Measurements from ENCODE around the gene RGMB. TPM values are rescaled to one million over a fixed set of nuclear protein-coding genes. Genes with fewer than 3 reads are reported as not detected.

Gene RGMB
- polyA plus RNA-seq, 1 donor (not counting 4 experiments of a cell fraction or from before 2014, with no cell fraction given): 16.3 TPM

- Histone ChIP-seq H3K27me3 (ENCODE audit: control insufficient read depth, extremely low read depth, insufficient read depth, low read length) (no peaks in the 10 kb centered on the region), H3K9me1 (ENCODE audit: control insufficient read depth, extremely low read depth, insufficient read depth, low read length) (no peaks in the 10 kb centered on the region), H3K9ac (ENCODE audit: control insufficient read depth, extremely low read depth, insufficient read depth, low read length) (peak overlapping the region; percentile 77), H3K79me2 (ENCODE audit: control insufficient read depth, insufficient read depth, low read length) (peaks cover 9% of the 10 kb centered on the region), H2AFZ (ENCODE audit: control insufficient read depth, low read length) (peak overlapping the region; percentile 93), H4K20me1 (ENCODE audit: control insufficient read depth, extremely low read depth, insufficient read depth, low read length) (no peaks in the 10 kb centered on the region), H3K9me3 (ENCODE audit: control insufficient read depth, low read depth, low read length) (no peaks in the 10 kb centered on the region), H3K4me2 (ENCODE audit: control insufficient read depth, extremely low read depth, insufficient read depth, low read depth, low read length) (peak overlapping the region; percentile 100), H3K27ac (ENCODE audit: control insufficient read depth, insufficient read depth, low read length) (peak overlapping the region; percentile 61), H3K36me3 (ENCODE audit: control insufficient read depth in 2 of 2, extremely low read depth in 1 of 2, insufficient read depth in 2 of 2, low read length in 2 of 2) (no peaks in the 10 kb centered on the region), H3K4me1 (ENCODE audit: control insufficient read depth, extremely low read depth, insufficient read depth, low read length) (peaks cover 16% of the 10 kb centered on the region), H3K4me3 (ENCODE audit: control insufficient read depth in 2 of 3, extremely low read depth in 1 of 3, insufficient read depth in 2 of 3, low read depth in 1 of 3, low read length in 3 of 3) (peak overlapping the region; percentile 64 to 97 (median 96))
- dilution Hi-C loops (cut with MboI; ENCODE audit: extremely low pct_ligation_motif_present, low sequenced_read_pairs): loop anchor here (25.0 kb wide), 1 partner anchor 332 kb away; no protein-coding TSS in a partner anchor
- DNase-seq (ENCODE audit: low read depth, low spot score) (no peak), FAIRE-seq (no peak)
- TF ChIP-seq CTCF (optimal IDR thresholded peaks at IDR 0.05 in 1 of 3, IDR thresholded peaks at IDR 0.05 in 1 of 3, conservative IDR thresholded peaks at IDR 0.05 in 1 of 3; ENCODE audit: extremely low read depth in 1 of 3, insufficient read depth in 2 of 3, low read length in 3 of 3) (peak in 2 of 3 experiments; percentile 82 to 88), EZH2 (IDR thresholded peaks at IDR 0.05; ENCODE audit: low read length) (no peak)
Measured at GRCh38 chr5:98769210-98769958, 4.1 kb upstream of the RGMB start.

- FAIRE-seq: no peak
- dilution Hi-C loops (cut with MboI; ENCODE audit: extremely low pct_ligation_motif_present, low sequenced_read_pairs): loop anchor here (25.0 kb wide), 1 partner anchor 333 kb away; no protein-coding TSS in a partner anchor
- Histone ChIP-seq H4K20me1 (ENCODE audit: control insufficient read depth, extremely low read depth, insufficient read depth, low read length) (peaks cover 4% of the 10 kb centered on the region), H3K9ac (ENCODE audit: control insufficient read depth, extremely low read depth, insufficient read depth, low read length) (peak overlapping the region; percentile 77), H2AFZ (ENCODE audit: control insufficient read depth, low read length) (peak overlapping the region; percentile 93), H3K4me1 (ENCODE audit: control insufficient read depth, extremely low read depth, insufficient read depth, low read length) (peaks cover 16% of the 10 kb centered on the region), H3K27me3 (ENCODE audit: control insufficient read depth, extremely low read depth, insufficient read depth, low read length) (no peaks in the 10 kb centered on the region), H3K4me2 (ENCODE audit: control insufficient read depth, extremely low read depth, insufficient read depth, low read depth, low read length) (peak overlapping the region; percentile 100), H3K9me1 (ENCODE audit: control insufficient read depth, extremely low read depth, insufficient read depth, low read length) (no peaks in the 10 kb centered on the region), H3K79me2 (ENCODE audit: control insufficient read depth, insufficient read depth, low read length) (peaks cover 14% of the 10 kb centered on the region), H3K4me3 (ENCODE audit: control insufficient read depth in 2 of 3, extremely low read depth in 1 of 3, insufficient read depth in 2 of 3, low read depth in 1 of 3, low read length in 3 of 3) (peak overlapping the region; percentile 64 to 97 (median 96)), H3K27ac (ENCODE audit: control insufficient read depth, insufficient read depth, low read length) (peak overlapping the region; percentile 61), H3K36me3 (ENCODE audit: control insufficient read depth in 2 of 2, extremely low read depth in 1 of 2, insufficient read depth in 2 of 2, low read length in 2 of 2) (no peaks in the 10 kb centered on the region), H3K9me3 (ENCODE audit: control insufficient read depth, low read depth, low read length) (no peaks in the 10 kb centered on the region)
- TF ChIP-seq EZH2 (IDR thresholded peaks at IDR 0.05; ENCODE audit: low read length) (no peak), CTCF (optimal IDR thresholded peaks at IDR 0.05 in 1 of 3, IDR thresholded peaks at IDR 0.05 in 1 of 3, conservative IDR thresholded peaks at IDR 0.05 in 1 of 3; ENCODE audit: extremely low read depth in 1 of 3, insufficient read depth in 2 of 3, low read length in 3 of 3) (no peak)
- no peak for DNase-seq (ENCODE audit: low read depth, low spot score)
Measured at GRCh38 chr5:98769959-98770208, 3.6 kb upstream of the RGMB start.

Data from keratinocyte (primary cell).